ENCODE data around the gene ACAD9.

DNA sequence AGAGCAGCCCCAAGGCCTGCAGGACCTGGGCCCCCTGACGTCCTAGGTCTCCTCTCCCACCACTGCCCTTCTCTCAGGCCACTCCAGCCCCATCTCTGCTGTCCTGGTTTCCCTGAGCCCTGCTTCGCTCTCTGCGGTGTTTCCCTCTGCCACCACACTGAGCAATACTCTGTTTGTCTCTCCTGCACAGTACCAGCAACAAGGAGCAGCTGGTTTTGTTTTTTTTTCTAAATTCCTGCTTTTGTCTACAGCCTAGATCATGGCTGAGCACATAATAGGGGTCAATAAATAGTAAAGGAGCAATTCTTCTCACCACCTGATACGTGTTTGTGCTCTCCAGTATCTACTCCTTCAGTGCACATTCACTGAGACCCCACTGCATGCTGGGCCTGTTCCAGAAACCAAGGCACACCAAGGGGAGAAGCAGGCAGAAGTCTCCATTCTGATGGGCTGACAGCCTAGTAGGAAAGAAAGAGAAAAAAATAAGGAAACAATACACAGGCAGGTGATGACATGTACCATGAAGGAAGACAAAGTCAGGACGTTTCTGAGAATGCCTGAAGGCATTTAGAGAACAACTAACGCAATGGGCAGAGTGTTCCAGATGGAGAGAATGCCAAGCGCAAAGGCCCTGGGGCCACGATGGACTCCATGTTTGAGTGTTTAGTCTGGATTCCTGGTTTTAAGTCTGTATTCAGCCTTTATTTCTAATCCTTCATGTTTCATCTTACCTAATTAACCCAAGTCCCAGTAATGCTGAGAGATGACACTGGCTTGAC is 6.0 kb upstream of the ACAD9 start:
- no peak for TF ChIP-seq CTCF (conservative IDR thresholded peaks at IDR 0.05 in 1 of 2, IDR thresholded peaks at IDR 0.05 in 1 of 2; ENCODE audit: extremely low read depth in 1 of 2, insufficient read depth in 1 of 2, low read depth in 1 of 2, low read length in 2 of 2)
- no peak for TF ChIP-seq EZH2 (IDR thresholded peaks at IDR 0.05; ENCODE audit: borderline replicate concordance, low read length)

Measured in mammary epithelial cell (primary cell).